Prostate gland (tissue), 2 donors: ENCODE results near the gene COPE. TPM values are rescaled to one million over a fixed set of nuclear protein-coding genes. Genes with fewer than 3 reads are reported as not detected.

Experiments
- DNase-seq: peaks from one replicate; pipeline ENCODE4 v3.0.0-alpha.2; 2019; ENCODE audit warnings: low spot score
- H3K27ac ChIP-seq, 2 donors: fragments of 200-600 bp; sonication (generic); 2 replicates each; pipeline ENCODE4 v1.5.1; 2017 to 2019
- H3K27me3 ChIP-seq: fragments of 200-600 bp; sonication (generic); replicated peaks from 2 replicates; pipeline ENCODE4 v1.5.1; 2019; ENCODE audit not compliant: insufficient read depth
- H3K36me3 ChIP-seq, 2 donors: fragments of 200-600 bp; sonication (generic); 1 replicate in 1 of 2; 2 replicates in 1 of 2; pipeline versions ENCODE4 v1.5.1 to v1.8.1; 2017 to 2019
- H3K4me1 ChIP-seq: fragments of 200-600 bp; sonication (generic); replicated peaks from 2 replicates; pipeline ENCODE4 v1.5.1; 2019
- H3K4me3 ChIP-seq, 2 donors: fragments of 200-600 bp; sonication (generic); 2 replicates each; pipeline ENCODE4 v1.5.1; 2017 to 2019
- H3K9me3 ChIP-seq: fragments of 200-600 bp; sonication (generic); 2 replicates; pipeline ENCODE4 v1.5.1; 2017
- POLR2A ChIP-seq: fragments of 450-650 bp; IDR thresholded peaks from one replicate; pipeline ENCODE4 v1.6.1; 2016; ENCODE audit warnings: antibody characterized with exemption, mild to moderate bottlenecking
- POLR2AphosphoS5 ChIP-seq: sonication (generic); formaldehyde crosslinking; IDR thresholded peaks from one replicate; pipeline ENCODE4 v1.6.1; 2017; ENCODE audit warnings: antibody characterized with exemption
- WGBS: methylation state at CpG from one replicate; pipeline ENCODE4 v1.1.5; 2018; 5-methylcytosine and 5-hydroxymethylcytosine counted together
- intact Hi-C: fragments of 100-400 bp; cut with DNase I; formaldehyde crosslinking; loops from one replicate; pipeline ENCODE4 v1.14.2; 2022
- total RNA-seq, 2 donors: library from RNA; depleted of rRNA; stranded (reverse); fragments of >200 nt; gene quantifications; one replicate each; pipeline ENCODE4 v1.1.0, GENCODE V29; 2016
- TF ChIP-seq, protein P1 (sequence below), 4 experiments: fragments of 200-600 bp in 2 of 4; fragments of 450-650 bp in 2 of 4; sonication (generic) in 2 of 4; IDR thresholded peaks; 1 replicate in 3 of 4; 2 replicates in 1 of 4; pipeline ENCODE4 v1.5.1; 2016 to 2019; ENCODE audit warnings: antibody characterized with exemption in 4 of 4, mild to moderate bottlenecking in 2 of 4, moderate library complexity in 2 of 4

Gene COPE
- total RNA-seq, 2 donors from 2014 or later, result 402 to 553 TPM

DNA sequence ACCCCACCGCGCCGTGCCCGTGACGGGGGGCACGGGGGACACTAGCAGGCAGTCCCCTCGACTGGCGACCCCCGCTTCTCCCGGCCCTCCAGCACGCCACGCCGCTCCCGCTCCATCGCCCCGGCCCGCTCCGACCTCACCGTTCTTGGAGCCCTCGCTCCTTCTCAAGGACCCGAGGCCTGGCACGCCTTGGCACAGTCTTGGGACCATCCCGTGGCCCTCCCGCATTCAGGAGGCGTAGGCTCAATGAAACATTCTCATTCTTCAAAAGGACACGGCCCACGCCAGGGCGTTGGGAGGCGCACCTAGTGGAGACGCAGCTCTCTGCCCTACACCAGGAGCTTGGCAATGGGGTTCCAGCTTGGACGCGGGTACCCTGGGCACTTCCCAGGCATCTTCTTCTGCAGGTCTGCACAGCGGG is 22.8 kb downstream of the COPE start:
- 10% methylated on average over 32 of the region's 33 CpGs for WGBS
- H3K4me3 ChIP-seq, result peak overlapping the region in 1 of 2 donors; percentile 13
- H3K36me3 ChIP-seq, result peaks cover 0 to 5% of the 10 kb centered on the region in 2 donors
- H3K4me1 ChIP-seq, result peaks cover 4% of the 10 kb centered on the region
- no peaks in the 10 kb centered on the region for H3K27me3 ChIP-seq
- intact Hi-C loops, result no loop called here
- no peak overlapping the region for H3K27ac ChIP-seq
- H3K9me3 ChIP-seq, result no peaks in the 10 kb centered on the region
- no peak for TF ChIP-seq POLR2A
- TF ChIP-seq, protein P1, sequence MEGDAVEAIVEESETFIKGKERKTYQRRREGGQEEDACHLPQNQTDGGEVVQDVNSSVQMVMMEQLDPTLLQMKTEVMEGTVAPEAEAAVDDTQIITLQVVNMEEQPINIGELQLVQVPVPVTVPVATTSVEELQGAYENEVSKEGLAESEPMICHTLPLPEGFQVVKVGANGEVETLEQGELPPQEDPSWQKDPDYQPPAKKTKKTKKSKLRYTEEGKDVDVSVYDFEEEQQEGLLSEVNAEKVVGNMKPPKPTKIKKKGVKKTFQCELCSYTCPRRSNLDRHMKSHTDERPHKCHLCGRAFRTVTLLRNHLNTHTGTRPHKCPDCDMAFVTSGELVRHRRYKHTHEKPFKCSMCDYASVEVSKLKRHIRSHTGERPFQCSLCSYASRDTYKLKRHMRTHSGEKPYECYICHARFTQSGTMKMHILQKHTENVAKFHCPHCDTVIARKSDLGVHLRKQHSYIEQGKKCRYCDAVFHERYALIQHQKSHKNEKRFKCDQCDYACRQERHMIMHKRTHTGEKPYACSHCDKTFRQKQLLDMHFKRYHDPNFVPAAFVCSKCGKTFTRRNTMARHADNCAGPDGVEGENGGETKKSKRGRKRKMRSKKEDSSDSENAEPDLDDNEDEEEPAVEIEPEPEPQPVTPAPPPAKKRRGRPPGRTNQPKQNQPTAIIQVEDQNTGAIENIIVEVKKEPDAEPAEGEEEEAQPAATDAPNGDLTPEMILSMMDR (IDR thresholded peaks at IDR 0.05), result no peak
- no peak for TF ChIP-seq POLR2AphosphoS5
- no peak for DNase-seq

DNA sequence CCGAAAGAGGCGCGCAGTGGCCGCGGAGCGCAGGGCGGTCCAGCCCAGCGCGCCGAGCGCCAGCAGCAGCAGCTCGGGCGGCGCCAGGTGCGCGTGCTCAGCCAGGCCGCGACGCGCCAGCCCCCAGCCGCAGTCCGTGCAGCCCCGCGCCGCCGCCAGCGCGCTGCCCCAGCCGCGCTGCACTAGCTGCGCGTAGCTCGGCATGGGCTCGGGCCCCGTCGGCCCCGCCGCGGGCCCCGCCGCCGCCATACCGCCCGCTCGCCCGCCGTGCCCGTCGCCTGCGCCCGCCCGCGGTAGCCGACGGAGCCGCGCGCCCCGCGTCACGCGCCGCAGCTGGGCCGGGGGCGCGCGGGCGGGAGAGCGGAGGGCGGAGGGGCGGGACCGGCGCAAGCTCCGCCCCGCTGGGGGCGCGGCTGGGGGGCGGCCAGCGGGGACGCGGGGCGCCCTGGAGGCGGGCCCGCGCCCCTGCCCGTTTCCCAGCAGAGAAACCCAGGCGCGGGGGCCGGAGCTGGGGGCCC is 23.3 kb downstream of the COPE start, which contains the start of gene CERS1:
CERS1 (minus strand) TSS at position 335 of the 518 bp plus-strand sequence; CDS start at position 249, 86 bp downstream.
- Histone ChIP-seq H3K4me3 (peak within 1 kb of the TSS; percentile 8 to 29), H3K27me3 (no peaks in the 10 kb centered on the region), H3K36me3 (peaks cover 0 to 5% of the 10 kb centered on the region in 2 donors), H3K4me1 (peaks cover 4% of the 10 kb centered on the region), H3K9me3 (no peaks in the 10 kb centered on the region), H3K27ac (no peak within 1 kb of the TSS)
- TF ChIP-seq, protein P1 (IDR thresholded peaks at IDR 0.05), result no peak
- TF ChIP-seq POLR2AphosphoS5 (no peak), POLR2A (no peak)
- intact Hi-C loops, result no loop called here
- WGBS, result 2% methylated on average over 54 of the region's 89 CpGs
- DNase-seq, result no peak

DNA sequence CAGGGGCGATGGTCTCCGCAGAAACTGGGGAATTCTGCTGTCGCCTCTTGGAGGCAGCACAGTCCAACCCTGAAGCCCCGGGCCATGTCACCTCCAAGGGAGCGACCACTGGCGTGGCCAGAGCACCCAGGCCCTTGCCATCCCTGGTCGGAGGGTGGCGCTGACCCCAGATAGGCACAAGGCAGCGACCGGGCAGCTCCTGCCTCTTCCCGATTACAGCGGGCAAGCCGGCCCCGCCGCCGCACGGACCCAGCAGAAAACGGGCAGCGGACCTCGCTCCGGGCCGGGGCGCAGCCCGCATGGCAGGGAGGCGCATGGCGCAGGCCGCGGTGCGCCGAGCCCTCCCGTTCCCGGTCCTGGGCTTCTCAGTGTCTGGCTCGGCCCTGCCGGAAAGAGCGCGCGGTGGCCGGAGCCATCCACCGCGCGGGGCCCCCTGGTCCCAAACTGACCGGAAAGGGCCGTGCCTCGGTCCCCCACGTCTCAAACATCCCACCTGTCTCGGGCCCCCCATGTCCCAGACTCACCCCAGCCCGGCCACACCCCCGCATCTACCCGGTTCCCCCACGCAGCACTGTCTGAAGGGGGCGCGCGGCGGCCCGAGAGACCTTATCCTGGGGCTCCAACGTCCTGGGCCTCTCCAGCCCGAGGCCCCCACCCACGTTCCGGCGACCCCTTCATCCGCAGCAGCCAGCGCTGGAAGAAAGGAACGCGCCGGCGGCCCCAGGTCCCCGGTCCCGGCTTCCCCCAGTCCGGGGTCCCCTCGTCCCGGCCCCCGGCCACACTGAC is 24.0 kb downstream of the COPE start:
- H3K9me3 ChIP-seq, result no peaks in the 10 kb centered on the region
- TF ChIP-seq POLR2A, result no peak
- TF ChIP-seq, protein P1 (IDR thresholded peaks at IDR 0.05), result peak in 1 of 4 experiments; percentile 22
- intact Hi-C loops, result no loop called here
- no peak for DNase-seq
- WGBS, result 2% methylated on average over 44 of the region's 72 CpGs
- no peaks in the 10 kb centered on the region for H3K27me3 ChIP-seq
- peak overlapping the region; percentile 8 to 29 for H3K4me3 ChIP-seq
- H3K36me3 ChIP-seq, result peaks cover 0 to 4% of the 10 kb centered on the region in 2 donors
- peaks cover 4% of the 10 kb centered on the region for H3K4me1 ChIP-seq
- no peak overlapping the region for H3K27ac ChIP-seq

DNA sequence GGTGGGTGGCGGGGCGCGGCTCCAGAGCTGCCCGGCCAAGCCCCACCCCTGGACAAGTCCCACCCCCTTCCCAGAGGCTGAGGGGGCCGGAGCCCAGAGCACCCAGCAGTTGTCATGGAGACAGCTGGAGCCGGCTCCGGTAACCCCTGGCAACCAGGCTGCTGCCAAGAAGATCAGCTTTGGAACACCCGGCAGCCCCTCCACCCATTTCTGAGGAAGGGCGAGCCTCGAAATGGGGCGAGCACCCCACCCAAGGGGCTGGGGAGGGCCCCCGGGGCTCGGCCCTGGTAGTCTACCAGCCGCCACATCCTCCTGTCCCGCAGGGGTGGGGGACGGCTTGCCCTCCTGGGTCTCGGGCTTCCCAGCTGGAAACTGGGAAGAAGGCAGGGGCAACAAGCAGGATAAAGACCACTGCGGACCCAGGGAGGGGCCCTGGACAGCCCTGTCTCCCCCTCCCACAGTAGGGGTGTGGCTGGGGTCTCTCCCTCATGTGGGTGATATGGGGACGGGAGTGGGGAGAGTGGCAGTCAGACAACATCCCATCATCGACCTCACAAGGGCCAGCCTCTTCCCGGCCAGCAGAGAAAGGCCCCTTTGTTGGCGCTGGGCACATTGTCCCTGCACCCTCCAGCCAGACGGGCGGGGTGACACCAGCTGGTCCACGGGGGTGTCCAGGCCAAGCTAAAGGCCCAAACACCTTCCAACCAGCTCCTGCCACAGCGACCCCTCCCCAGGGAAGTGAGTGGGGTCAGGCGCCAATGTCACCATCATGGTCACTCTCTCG is 24.7 kb downstream of the COPE start:
- intact Hi-C loops, result no loop called here
- no peak for DNase-seq
- 3% methylated on average over 13 of the region's 28 CpGs for WGBS
- Histone ChIP-seq H3K9me3 (no peaks in the 10 kb centered on the region), H3K4me3 (no peak overlapping the region), H3K4me1 (peaks cover 4% of the 10 kb centered on the region), H3K27ac (no peak overlapping the region), H3K27me3 (no peaks in the 10 kb centered on the region), H3K36me3 (no peaks in the 10 kb centered on the region)
- TF ChIP-seq, protein P1 (IDR thresholded peaks at IDR 0.05), result no peak
- no peak for TF ChIP-seq POLR2AphosphoS5
- no peak for TF ChIP-seq POLR2A
